Esophagus squamous epithelium (tissue), 5 donors: Measurements from ENCODE around the gene ITIH5. TPM values are rescaled to one million over a fixed set of nuclear protein-coding genes. Genes with fewer than 3 reads are reported as not detected.

ENCODE experiments used
- DNase-seq: peaks from one replicate; lab custom pipeline; 2025; lab: John Stamatoyannopoulos, UW
- H3K27ac ChIP-seq, 4 donors: fragments of 200-600 bp; sonication (generic); one replicate each; pipeline ENCODE4 v1.5.1; 2016 to 2019; ENCODE audit warnings: mild to moderate bottlenecking in 1 of 4
- H3K27me3 ChIP-seq, 4 donors: fragments of 200-600 bp; sonication (generic); 1 replicate in 3 of 4; 2 replicates in 1 of 4; pipeline versions ENCODE4 v1.5.1 to v1.6.0; 2017 to 2021; ENCODE audit warnings: antibody characterized with exemption in 1 of 4
- H3K36me3 ChIP-seq, 3 donors: fragments of 200-600 bp; sonication (generic); one replicate each; pipeline ENCODE4 v1.5.1; 2016 to 2019
- H3K4me1 ChIP-seq, 3 donors: fragments of 200-600 bp; sonication (generic); one replicate each; pipeline ENCODE4 v1.5.1; 2017 to 2019
- H3K4me3 ChIP-seq, 4 donors: fragments of 200-600 bp; sonication (generic); 1 replicate in 3 of 4; 2 replicates in 1 of 4; pipeline ENCODE4 v1.5.1; 2016 to 2019; ENCODE audit warnings: mild to moderate bottlenecking in 2 of 4, moderate library complexity in 1 of 4
- H3K9me3 ChIP-seq, 3 donors: fragments of 200-600 bp; sonication (generic); one replicate each; pipeline ENCODE4 v1.5.1; 2016 to 2019
- POLR2A ChIP-seq, 4 donors: fragments of 450-650 bp; IDR thresholded peaks; one replicate each; pipeline ENCODE4 v1.6.1; 2017; ENCODE audit warnings: antibody characterized with exemption in 4 of 4, mild to moderate bottlenecking in 4 of 4, moderate library complexity in 3 of 4
- WGBS, 2 donors: methylation state at CpG; one replicate each; pipeline ENCODE4 v1.1.5; 2018; 5-methylcytosine and 5-hydroxymethylcytosine counted together
- intact Hi-C: fragments of 100-400 bp; cut with DNase I; formaldehyde crosslinking; loops from one replicate; pipeline ENCODE4 v1.15.0; 2022
- total RNA-seq, 4 donors: library from RNA; depleted of rRNA; stranded (reverse); fragments of >200 nt; gene quantifications; one replicate each; pipeline ENCODE4 v1.1.0, GENCODE V29; 2016
- TF ChIP-seq, protein P1 (sequence below), 6 experiments: fragments of 450-650 bp in 4 of 6; fragments of 200-600 bp in 2 of 6; sonication (generic) in 2 of 6; IDR thresholded peaks; one replicate each; pipeline ENCODE4 v1.5.1; 2016 to 2019; ENCODE audit warnings: antibody characterized with exemption in 6 of 6, mild to moderate bottlenecking in 4 of 6, moderate library complexity in 4 of 6
- donor health status: DM: yes; HTN: yes; CAD: no.

ITIH5 gene
- total RNA-seq, 4 donors from 2014 or later: 2.2 to 21.4 (median 3.3) TPM

DNA sequence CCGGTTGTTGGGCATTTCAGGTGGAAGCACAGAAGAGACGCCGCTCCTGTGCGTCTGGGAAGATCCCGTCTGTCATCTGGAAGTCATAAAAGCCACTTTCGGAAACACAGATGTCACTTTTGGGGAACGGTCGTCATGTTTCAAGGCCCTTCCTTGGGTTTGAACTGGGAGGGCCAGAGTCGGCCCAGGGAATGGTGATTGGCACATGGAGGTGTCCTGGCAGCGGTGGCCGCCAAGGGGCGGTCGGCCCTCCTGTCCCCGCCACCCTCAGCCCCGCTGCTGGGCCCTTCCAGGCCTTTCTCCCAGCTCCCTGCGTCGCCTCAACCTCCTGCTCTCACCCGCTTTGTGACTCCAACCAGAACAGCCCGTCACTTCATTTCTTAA is 140.8 kb downstream of the ITIH5 start:
- intact Hi-C loops: loop anchor here (5.0 to 10.0 kb wide), 2 partner anchors 161 to 1779 kb away; no protein-coding TSS in a partner anchor
- Histone ChIP-seq H3K9me3 (no peaks in the 10 kb centered on the region), H3K27me3 (peaks cover 0 to 71% (median 0%) of the 10 kb centered on the region in 4 donors), H3K27ac (no peak overlapping the region), H3K36me3 (no peaks in the 10 kb centered on the region), H3K4me1 (no peaks in the 10 kb centered on the region), H3K4me3 (no peak overlapping the region)
- 76 to 81% methylated on average over 11 to 19 of the region's 19 CpGs for WGBS, 2 donors
- no peak for DNase-seq
- TF ChIP-seq, protein P1, sequence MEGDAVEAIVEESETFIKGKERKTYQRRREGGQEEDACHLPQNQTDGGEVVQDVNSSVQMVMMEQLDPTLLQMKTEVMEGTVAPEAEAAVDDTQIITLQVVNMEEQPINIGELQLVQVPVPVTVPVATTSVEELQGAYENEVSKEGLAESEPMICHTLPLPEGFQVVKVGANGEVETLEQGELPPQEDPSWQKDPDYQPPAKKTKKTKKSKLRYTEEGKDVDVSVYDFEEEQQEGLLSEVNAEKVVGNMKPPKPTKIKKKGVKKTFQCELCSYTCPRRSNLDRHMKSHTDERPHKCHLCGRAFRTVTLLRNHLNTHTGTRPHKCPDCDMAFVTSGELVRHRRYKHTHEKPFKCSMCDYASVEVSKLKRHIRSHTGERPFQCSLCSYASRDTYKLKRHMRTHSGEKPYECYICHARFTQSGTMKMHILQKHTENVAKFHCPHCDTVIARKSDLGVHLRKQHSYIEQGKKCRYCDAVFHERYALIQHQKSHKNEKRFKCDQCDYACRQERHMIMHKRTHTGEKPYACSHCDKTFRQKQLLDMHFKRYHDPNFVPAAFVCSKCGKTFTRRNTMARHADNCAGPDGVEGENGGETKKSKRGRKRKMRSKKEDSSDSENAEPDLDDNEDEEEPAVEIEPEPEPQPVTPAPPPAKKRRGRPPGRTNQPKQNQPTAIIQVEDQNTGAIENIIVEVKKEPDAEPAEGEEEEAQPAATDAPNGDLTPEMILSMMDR (IDR thresholded peaks at IDR 0.05): no peak
- no peak for TF ChIP-seq POLR2A (IDR thresholded peaks at IDR 0.05)

DNA sequence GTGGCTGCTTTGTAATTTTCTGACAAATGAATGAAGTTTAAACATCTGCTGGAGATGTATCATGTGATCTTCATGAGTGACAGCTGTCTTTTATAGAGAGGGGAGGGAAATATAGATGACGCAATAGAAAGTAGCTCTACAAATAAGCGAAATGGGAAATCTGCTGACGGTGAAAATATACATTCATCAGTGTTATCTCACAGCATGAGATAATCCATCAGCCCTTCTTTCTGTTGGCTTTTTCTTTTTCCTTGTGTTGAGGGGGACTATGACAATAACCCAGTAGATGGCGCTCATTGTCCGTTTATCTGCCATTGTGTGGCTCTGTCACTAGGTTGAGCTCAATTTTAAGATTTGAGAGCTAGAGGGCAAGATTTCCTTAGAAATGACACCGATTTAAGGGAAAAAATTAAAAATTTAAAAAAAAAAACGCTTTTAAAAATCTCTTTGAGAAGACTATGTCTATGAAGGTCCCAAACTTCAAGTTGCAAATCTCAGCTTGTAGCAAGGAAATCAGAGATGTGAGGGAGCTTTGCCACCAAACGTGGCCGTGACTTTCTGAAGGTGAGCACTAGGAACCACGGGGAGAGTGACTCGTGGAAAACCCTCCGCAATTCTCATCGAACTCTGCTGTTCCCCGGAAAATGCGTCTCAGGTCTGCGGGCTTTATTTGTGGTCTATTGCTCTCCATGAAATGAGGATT is 141.3 kb downstream of the ITIH5 start:
- DNase-seq: no peak
- TF ChIP-seq, protein P1 (IDR thresholded peaks at IDR 0.05): peak; percentile 52 to 87 (median 80)
- no peak for TF ChIP-seq POLR2A (IDR thresholded peaks at IDR 0.05)
- Histone ChIP-seq H3K9me3 (no peaks in the 10 kb centered on the region), H3K36me3 (no peaks in the 10 kb centered on the region), H3K27ac (no peak overlapping the region), H3K4me3 (no peak overlapping the region), H3K27me3 (peaks cover 0 to 74% (median 0%) of the 10 kb centered on the region in 4 donors), H3K4me1 (no peaks in the 10 kb centered on the region)
- 38% methylated on average over 16 of the region's 16 CpGs for WGBS, 2 donors
- intact Hi-C loops: loop anchor here (5.0 to 10.0 kb wide), 2 partner anchors 162 to 1779 kb away; no protein-coding TSS in a partner anchor

- no peak overlapping the region for H3K4me3 ChIP-seq
- WGBS, 2 donors: 63 to 67% methylated on average over 2 to 3 of the region's 4 CpGs
- H3K36me3 ChIP-seq: no peaks in the 10 kb centered on the region
- no peak for DNase-seq
- intact Hi-C loops: loop anchor here (10.0 kb wide), 1 partner anchor 1781 kb away; no protein-coding TSS in a partner anchor
- no peak overlapping the region for H3K27ac ChIP-seq
- TF ChIP-seq, protein P1 (IDR thresholded peaks at IDR 0.05): no peak
- no peak for TF ChIP-seq POLR2A (IDR thresholded peaks at IDR 0.05)
- H3K27me3 ChIP-seq: peaks cover 0 to 59% (median 0%) of the 10 kb centered on the region in 4 donors
- no peaks in the 10 kb centered on the region for H3K9me3 ChIP-seq
- no peaks in the 10 kb centered on the region for H3K4me1 ChIP-seq
Measured at GRCh38 chr10:7523656-7524055, 143.1 kb downstream of the ITIH5 start.

DNA sequence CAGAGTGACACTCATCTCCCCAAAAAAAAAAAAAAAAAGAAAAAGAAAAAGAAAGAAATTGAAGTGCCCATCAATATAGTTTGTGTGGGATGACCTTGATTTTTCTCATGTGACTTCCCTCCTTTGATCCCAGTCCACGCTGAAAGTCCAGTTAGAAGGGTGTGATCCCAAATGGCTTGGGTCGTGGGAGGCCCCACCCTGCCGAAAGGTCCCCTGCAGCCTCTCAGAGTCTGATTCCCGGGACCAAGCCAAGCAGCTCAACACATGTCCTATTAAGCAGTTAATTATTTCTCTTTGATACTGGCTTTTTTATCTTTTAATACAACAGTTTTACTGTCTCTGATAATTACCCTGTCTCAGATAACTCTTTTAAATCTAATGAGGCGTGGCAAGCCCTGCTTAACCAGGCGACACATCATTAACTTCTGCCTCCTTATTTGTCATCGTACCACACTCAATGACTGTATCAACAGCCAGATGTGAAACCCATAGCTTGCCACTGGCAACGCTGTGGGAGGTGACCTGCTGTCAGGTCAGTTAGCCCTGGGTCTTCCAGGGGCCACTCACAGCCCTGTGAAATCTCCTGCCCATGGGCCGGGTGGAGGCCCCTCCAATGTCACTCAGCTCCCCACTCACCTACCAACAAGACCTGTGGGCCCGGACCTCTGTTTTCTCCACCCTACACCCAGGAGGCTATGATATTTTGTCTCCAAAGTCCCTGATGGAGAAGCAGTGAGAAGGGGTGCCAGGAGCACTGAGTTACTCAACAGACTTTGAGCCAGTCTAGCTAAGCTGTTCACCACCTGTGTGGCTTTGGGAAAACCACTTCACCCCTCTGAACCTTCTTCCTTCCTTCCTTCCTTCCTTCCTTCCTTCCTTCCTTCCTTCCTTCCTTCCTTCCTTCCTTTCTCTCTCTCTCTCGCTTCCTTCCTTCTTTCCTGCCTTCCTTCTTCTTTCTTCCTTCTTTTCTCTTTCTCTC is 146.0 kb downstream of the ITIH5 start:
- H3K9me3 ChIP-seq: no peaks in the 10 kb centered on the region
- WGBS, 2 donors: 42 to 50% methylated on average over 11 of the region's 11 CpGs
- no peaks in the 10 kb centered on the region for H3K4me1 ChIP-seq
- TF ChIP-seq, protein P1 (IDR thresholded peaks at IDR 0.05): no peak
- no peaks in the 10 kb centered on the region for H3K36me3 ChIP-seq
- no peak overlapping the region for H3K4me3 ChIP-seq
- peaks cover 0 to 54% (median 3%) of the 10 kb centered on the region in 4 donors for H3K27me3 ChIP-seq
- no peak overlapping the region for H3K27ac ChIP-seq
- intact Hi-C loops: loop anchor here (10.0 kb wide), 1 partner anchor 1784 kb away; no protein-coding TSS in a partner anchor
- no peak for DNase-seq
